ENCODE data around the gene PNMA8B.
A peak's percentile ranks its signal among the peaks of the same experiment; 100 is the strongest.
"Not testable (repeated sequence)": the region's sequence is repeated elsewhere in the genome, so short reads cannot be mapped to it uniquely, and the experiment has no call there.

Gene PNMA8B

DNA sequence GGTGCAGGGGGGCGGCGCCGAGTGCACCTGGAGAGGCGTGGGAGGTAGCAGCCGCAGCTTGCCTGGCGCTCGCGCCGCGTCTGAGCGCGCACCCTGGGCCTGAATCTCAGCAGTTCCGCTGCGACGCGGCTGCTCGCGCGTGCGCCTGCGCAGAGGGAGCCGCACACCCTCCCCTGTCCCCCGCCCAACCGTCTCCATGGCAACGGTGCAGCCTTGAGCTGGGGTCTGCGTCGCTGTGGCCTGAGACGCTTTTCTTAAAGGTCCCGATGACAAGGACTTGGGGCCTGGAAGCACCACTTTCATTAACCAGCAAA, at the start of gene PNMA8B:
TSS of gene PNMA8B (minus strand) at position 82 of the 314 bp plus-strand sequence. CDS start 402 bp downstream, outside the sequence.
- peak in 55 of 56 donors; percentile 25 to 93 (median 78) for DNase-seq

DNA sequence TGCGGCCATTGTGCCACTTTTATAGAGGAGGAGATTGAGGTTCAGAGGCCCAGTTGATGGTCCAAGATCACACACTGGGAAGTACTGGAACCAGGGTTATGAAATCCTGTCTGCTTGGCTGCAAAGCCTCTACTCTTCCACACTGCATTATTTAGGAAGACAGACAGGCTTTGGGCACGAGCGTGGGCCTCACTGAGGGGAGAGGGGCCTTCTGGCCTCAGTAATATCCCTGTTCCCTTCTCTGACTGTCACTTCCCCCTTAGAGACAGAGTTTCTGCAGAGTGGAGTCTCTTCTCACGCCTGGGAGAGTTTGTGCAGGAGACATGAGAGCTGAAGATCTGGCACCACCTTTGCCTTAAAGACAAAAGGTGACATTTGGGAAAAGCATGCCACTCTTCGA, 49.0 kb upstream of the PNMA8B start:
- no peak for DNase-seq

GRCh38 chr19:46542428-46543230, 47.0 kb upstream of the PNMA8B start:
- peak in 54 of 56 donors; percentile 13 to 96 (median 71) for DNase-seq

- DNase-seq = peak in 23 of 56 donors; percentile 3 to 67 (median 17)
Observed at GRCh38 chr19:46537136-46538097, 41.8 kb upstream of the PNMA8B start.

- no peak for DNase-seq
Observed at GRCh38 chr19:46536391-46536790, 40.7 kb upstream of the PNMA8B start.

DNA sequence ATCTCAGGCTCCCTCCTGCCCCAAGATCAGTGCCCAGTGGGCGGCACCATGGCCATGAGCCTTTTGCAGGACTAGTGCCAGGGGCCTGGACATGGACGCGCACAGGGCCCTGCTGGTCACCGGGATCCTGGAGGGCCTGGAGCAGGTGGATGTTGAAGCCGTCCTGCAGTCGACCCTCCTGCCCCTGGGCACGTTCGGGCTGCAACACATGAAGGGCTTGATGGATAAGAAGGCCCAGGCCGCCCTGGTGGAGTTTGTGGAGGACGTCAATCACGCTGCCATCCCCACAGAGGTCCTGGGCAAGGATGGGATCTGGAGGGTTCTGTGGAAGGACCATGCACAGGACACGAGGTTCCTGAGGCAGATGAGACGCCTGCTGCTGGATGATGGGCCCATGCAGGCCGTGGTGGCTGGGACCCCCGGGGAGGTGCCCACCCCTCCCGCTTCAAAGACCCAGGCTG, 38.0 kb upstream of the PNMA8B start:
- no peak for DNase-seq

- peak in 16 of 56 donors; percentile 12 to 49 (median 22) for DNase-seq
Observed at GRCh38 chr19:46533078-46533620, 37.5 kb upstream of the PNMA8B start.

- peak in 1 of 56 donors; percentile 29 for DNase-seq
Observed at GRCh38 chr19:46530636-46531035, 35.0 kb upstream of the PNMA8B start.

DNA sequence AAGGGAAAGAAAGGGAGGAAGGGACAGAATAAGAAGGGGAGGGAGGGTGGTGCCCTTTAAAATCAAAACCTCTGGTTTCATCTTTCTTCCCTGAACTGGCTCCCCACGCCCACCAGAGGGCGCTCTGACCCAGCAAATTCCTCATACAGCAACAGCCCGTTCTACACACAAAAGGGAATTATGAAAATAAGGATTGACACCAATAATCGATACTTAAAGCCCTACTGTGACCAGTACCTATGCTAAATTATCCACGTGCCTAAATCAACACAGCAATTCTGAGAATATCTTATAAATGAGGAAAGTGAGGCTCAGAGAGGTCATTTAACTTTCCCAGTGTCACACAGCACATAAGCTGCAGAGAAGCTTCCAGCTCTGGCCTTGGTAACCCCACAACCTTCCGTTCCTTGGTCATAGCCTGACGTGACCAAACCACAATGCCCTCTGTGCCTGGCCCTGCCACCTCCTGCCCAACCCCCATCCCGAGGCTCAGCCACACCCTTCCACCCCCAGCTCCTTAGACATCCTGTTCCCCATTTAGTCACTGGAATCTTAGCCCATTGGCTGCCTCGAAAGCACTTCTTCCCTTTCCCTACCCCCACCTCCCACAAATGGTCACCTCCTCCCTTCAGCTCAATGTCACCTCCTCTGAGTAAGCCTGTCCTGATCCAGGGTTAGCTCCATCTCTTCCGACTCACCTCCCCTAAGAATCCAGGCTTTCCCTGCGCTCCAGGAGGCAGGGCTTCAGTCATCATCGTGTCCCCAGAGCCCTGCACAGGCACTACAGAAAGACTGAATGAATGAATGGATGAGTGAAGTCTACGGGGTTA, 34.2 kb upstream of the PNMA8B start:
- peak in 45 of 56 donors; percentile 4 to 85 (median 46) for DNase-seq

- DNase-seq = no peak
Observed at GRCh38 chr19:46528601-46529590, 33.2 kb upstream of the PNMA8B start.

DNA sequence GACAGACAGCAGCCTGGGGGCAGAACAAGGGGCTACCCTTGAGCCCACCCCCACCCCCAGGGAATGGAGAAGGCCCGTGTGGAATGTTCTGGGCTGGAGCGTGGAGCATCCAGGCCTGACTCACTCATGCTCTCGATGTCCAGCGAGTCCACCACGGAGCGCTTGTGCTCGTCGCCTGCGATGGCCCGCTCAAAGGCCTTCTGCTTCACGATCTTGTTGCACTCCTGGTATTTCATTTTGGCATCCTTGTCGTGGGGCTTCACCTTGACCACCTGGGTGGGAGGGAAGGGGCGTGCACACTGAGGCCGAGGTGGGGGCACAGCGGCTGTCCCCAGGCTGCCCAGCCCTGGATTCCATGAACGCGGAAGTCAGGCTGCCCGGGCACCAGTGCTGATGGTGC, 31.1 kb upstream of the PNMA8B start:
- not testable (repeated sequence) for DNase-seq

DNA sequence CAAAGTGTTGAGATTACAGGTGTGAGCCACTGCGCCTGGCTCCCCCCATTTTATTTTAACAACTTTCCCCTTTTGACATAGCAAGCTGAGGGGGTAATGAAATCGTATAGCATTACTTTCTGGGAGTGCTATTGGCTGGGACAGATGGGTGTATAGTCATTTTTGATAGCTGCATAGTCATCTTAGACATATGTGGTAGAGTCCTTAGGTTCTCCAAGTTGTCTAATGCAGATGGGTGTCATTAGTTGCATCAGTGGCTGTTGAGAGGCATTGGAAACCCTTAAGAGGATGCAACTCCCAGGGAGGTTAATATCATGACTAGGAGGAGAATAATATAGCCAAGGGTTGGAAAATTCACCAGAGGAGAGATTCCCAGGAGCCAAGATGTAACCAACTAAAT, 28.6 kb upstream of the PNMA8B start:
- DNase-seq = no peak

GRCh38 chr19:46522988-46523387, 27.3 kb upstream of the PNMA8B start:
- not testable (repeated sequence) for DNase-seq

- DNase-seq = no peak
Observed at GRCh38 chr19:46521241-46521868, 25.7 kb upstream of the PNMA8B start.

DNA sequence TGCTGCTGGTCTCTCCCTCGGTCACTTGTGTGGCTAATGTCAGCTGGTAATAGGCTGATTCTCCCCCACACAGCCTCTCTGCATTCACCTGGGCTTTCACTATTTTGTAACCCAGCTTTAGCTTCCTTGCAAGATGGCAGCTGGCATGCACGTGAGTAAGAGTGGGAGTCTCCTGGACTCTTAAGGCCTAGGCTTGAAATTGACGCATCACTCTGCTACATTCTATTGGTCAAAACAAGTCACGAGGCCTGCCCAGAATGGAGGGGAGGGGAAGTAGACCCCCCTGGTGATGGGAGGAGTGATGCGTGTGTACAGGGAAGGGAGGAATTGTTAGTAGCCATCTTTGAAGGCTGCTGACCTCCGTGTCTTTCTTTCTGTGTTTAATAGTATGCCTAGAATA, 24.9 kb upstream of the PNMA8B start:
- DNase-seq = no peak

GRCh38 chr19:46517471-46517870, 21.8 kb upstream of the PNMA8B start:
- DNase-seq = no peak

DNA sequence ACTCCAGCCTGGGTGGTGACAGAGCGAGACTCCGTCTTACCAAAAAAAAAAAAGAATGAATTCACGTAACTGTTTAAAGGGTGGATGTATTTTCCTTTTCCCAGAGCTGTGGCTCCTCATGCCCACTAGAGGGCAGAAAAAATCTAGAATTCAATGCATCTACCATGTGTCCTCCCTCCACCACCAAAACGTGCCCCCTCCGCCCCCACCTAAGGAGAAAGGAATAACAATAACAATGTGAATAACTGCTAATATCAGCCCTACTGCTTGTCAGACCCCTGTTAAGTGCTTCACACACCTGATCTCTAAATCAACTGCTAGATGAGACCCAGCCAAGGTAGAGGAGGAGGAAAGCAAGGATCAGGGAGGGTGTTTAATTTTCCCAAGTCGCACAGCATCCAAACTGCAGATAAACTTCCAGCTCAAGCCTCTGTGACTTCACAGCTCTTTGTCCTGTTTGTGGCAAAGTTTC, 20.2 kb upstream of the PNMA8B start:
- peak in 3 of 56 donors; percentile 5 to 13 (median 12) for DNase-seq

DNA sequence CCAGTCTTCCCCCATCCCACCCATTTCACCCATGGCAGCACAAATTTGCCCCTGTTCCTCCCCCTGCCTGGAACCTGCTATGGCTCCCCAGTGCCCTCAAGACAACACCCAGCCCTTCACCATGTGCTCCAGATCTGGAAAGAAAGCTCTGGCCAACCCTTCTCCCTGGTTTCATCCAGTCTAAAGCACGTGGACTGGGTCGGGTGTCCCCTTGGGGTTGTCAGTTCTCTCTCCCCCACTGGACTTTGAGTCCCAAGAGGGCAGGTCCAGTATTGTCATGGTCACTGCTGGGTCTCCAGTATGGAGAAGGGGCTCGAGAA, 19.6 kb upstream of the PNMA8B start:
- no peak for DNase-seq

Data from nucleus accumbens (tissue), 56 donors.